Measurements from ENCODE around the gene SLC6A18. TPM values are rescaled to one million over a fixed set of nuclear protein-coding genes. Genes with fewer than 3 reads are reported as not detected.

The SLC6A18 gene
- total and polyA plus RNA-seq, 7 donors = not detected

DNA sequence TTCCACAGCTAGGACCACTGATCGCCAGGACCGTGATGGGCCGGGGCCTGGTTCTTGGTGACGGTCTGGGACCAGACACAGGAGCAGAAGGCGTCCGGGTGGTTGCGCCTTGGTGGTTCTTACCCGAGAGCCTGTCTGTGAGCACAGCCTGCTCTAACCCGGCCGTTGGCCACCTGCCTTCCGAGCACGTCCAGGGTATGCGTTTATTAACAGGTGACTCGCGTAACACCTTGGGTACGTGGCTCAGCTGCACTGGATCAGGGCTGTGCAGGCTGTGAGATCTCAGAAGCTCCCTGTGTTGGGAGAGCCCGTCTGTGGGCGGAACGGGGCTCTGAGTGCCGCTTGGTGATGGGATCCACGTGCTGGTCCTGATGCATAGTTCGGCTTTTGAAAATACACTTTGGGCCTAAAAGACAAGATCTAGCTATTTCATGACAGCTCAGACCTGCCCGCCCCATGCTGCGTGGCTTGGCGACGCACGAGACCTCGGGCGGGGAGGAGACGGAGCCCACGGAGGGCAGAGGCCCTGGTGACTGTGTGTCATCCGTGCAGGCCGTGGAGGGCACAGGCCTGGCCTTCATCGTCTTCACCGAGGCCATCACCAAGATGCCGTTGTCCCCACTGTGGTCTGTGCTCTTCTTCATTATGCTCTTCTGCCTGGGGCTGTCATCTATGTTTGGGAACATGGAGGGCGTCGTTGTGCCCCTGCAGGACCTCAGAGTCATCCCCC is 6.7 kb upstream of the SLC6A18 start:
- H3K9me3 ChIP-seq = no peaks in the 10 kb centered on the region
- no peak overlapping the region for H3K4me3 ChIP-seq
- H3K27me3 ChIP-seq (ENCODE audit: insufficient read depth in 3 of 3, low read length in 2 of 3) = peaks cover 0 to 18% (median 8%) of the 10 kb centered on the region in 3 donors
- ATAC-seq (no peak), DNase-seq (no peak)
- no peak for TF ChIP-seq CTCF (IDR thresholded peaks at IDR 0.05)
- WGBS, 3 donors = 88 to 92% (median 91%) methylated on average over 38 of the region's 38 CpGs
- H3K27ac ChIP-seq = no peak overlapping the region
- H3K4me1 ChIP-seq = no peaks in the 10 kb centered on the region
- intact Hi-C loops (cut with DNase I) = no loop called here
- H3K36me3 ChIP-seq (ENCODE audit: insufficient read depth in 1 of 2, low read depth in 1 of 2) = no peaks in the 10 kb centered on the region

DNA sequence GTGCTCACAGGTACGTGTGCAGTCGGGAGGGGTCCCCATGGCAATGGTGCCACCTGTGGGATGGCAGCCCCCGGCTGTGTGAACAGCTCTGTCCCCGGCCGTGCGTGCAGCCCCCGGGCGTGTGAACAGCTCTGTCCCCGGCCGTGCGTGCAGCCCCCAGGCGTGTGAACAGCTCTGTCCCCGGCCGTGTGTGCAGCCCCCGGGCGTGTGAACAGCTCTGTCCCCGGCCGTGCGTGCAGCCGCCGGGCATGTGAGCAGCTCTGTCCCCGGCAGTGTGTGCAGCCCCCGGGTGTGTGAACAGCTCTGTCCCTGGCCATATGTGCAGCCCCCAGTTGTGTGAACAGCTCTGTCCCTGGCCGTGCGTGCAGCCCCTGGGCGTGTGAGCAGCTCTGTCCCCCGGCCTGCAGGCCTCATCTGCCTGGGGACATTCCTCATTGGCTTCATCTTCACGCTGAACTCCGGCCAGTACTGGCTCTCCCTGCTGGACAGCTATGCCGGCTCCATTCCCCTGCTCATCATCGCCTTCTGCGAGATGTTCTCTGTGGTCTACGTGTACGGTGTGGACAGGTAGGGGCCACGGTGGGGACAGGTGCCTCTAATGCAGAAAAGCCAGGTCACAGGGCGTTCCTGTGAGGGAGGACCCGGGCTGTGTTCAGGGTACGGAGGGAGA is 5.9 kb upstream of the SLC6A18 start:
- Histone ChIP-seq H3K27ac (no peak overlapping the region), H3K4me3 (no peak overlapping the region), H3K9me3 (no peaks in the 10 kb centered on the region), H3K4me1 (no peaks in the 10 kb centered on the region), H3K36me3 (ENCODE audit: insufficient read depth in 1 of 2, low read depth in 1 of 2) (no peaks in the 10 kb centered on the region), H3K27me3 (ENCODE audit: insufficient read depth in 3 of 3, low read length in 2 of 3) (peaks cover 0 to 19% (median 8%) of the 10 kb centered on the region in 3 donors)
- intact Hi-C loops (cut with DNase I) = no loop called here
- 53 to 59% (median 59%) methylated on average over 38 of the region's 38 CpGs for WGBS, 3 donors
- DNase-seq = no peak
- no peak for ATAC-seq
- TF ChIP-seq CTCF (IDR thresholded peaks at IDR 0.05) = no peak

GRCh38 chr5:1219768-1220100 is 5.4 kb upstream of the SLC6A18 start:
- Histone ChIP-seq H3K27me3 (ENCODE audit: insufficient read depth in 3 of 3, low read length in 2 of 3) (peaks cover 0 to 15% (median 9%) of the 10 kb centered on the region in 3 donors), H3K4me1 (no peaks in the 10 kb centered on the region), H3K4me3 (no peak overlapping the region), H3K27ac (no peak overlapping the region), H3K36me3 (ENCODE audit: insufficient read depth in 1 of 2, low read depth in 1 of 2) (no peaks in the 10 kb centered on the region), H3K9me3 (no peaks in the 10 kb centered on the region)
- TF ChIP-seq CTCF (IDR thresholded peaks at IDR 0.05) = no peak
- intact Hi-C loops (cut with DNase I) = no loop called here
- no peak for ATAC-seq
- DNase-seq = no peak
- WGBS, 3 donors = 70 to 79% (median 76%) methylated on average over 11 of the region's 11 CpGs

GRCh38 chr5:1220351-1220750 is 4.8 kb upstream of the SLC6A18 start:
- TF ChIP-seq CTCF (IDR thresholded peaks at IDR 0.05) = no peak
- Histone ChIP-seq H3K36me3 (ENCODE audit: insufficient read depth in 1 of 2, low read depth in 1 of 2) (no peaks in the 10 kb centered on the region), H3K27ac (no peak overlapping the region), H3K9me3 (no peaks in the 10 kb centered on the region), H3K27me3 (ENCODE audit: insufficient read depth in 3 of 3, low read length in 2 of 3) (peaks cover 0 to 15% (median 10%) of the 10 kb centered on the region in 3 donors), H3K4me3 (no peak overlapping the region), H3K4me1 (no peaks in the 10 kb centered on the region)
- intact Hi-C loops (cut with DNase I) = no loop called here
- ATAC-seq = no peak
- no peak for DNase-seq
- WGBS, 3 donors = 81 to 86% (median 85%) methylated on average over 8 to 9 of the region's 9 CpGs
